22Rv1 (cell line): ENCODE measurements around the gene ABCF1.

ENCODE experiments used
- CTCF ChIP-seq: fragments of 450-650 bp; IDR thresholded peaks from 2 replicates; pipeline ENCODE4 v1.5.1; 2017; ENCODE audit warnings: mild to moderate bottlenecking
- ZFX ChIP-seq: fragments of 450-650 bp; IDR thresholded peaks from 2 replicates; pipeline ENCODE4 v1.6.1; 2017; ENCODE audit warnings: antibody characterized with exemption, borderline replicate concordance

GRCh38 chr6:30613251-30614043 is 42.2 kb downstream of the ABCF1 start:
- TF ChIP-seq CTCF (no peak), ZFX (no peak)
